ENCODE data around the gene YPEL5.
"Not testable (repeated sequence)": the region's sequence is repeated elsewhere in the genome, so short reads cannot be mapped to it uniquely, and the experiment has no call there.

- TF ChIP-seq POLR2AphosphoS5 (IDR thresholded peaks at IDR 0.05; ENCODE audit: low read depth, low read length); CTCF (IDR thresholded peaks at IDR 0.05); REST (IDR thresholded peaks at IDR 0.05; ENCODE audit: insufficient read depth in 1 of 2, low read depth in 2 of 2, low read length in 1 of 2); SIN3A (IDR thresholded peaks at IDR 0.05; ENCODE audit: borderline replicate concordance, insufficient read depth, low read depth, low read length): not testable (repeated sequence)
These were observed 35.6 kb upstream of the YPEL5 start for GRCh38 chr2:30111186-30111585.

Data from Panc1 (cell line).